Sigmoid colon (tissue), 7 donors: Measurements from ENCODE around the gene REV3L. TPM values are rescaled to one million over a fixed set of nuclear protein-coding genes. Genes with fewer than 3 reads are reported as not detected.
"Not testable (repeated sequence)": the region's sequence is repeated elsewhere in the genome, so short reads cannot be mapped to it uniquely, and the experiment has no call there.

Source experiments
- DNase-seq: peaks from one replicate; pipeline ENCODE4 v3.0.0-alpha.2; 2019
- H3K27ac ChIP-seq, 4 donors: fragments of 200-600 bp; sonication (generic); one replicate each; pipeline ENCODE4 v1.5.1; 2016 to 2019; ENCODE audit warnings: mild to moderate bottlenecking in 1 of 4
- H3K27me3 ChIP-seq, 3 donors: fragments of 200-600 bp; sonication (generic); one replicate each; pipeline ENCODE4 v1.5.1; 2019; ENCODE audit warnings: mild to moderate bottlenecking in 1 of 3
- H3K36me3 ChIP-seq, 4 donors: fragments of 200-600 bp; sonication (generic); one replicate each; pipeline ENCODE4 v1.5.1; 2016 to 2019
- H3K4me1 ChIP-seq, 4 donors: fragments of 200-600 bp; sonication (generic); one replicate each; pipeline ENCODE4 v1.5.1; 2017 to 2019
- H3K4me3 ChIP-seq, 4 donors: fragments of 200-600 bp; sonication (generic); one replicate each; pipeline ENCODE4 v1.5.1; 2017 to 2019; ENCODE audit warnings: mild to moderate bottlenecking in 2 of 4, moderate library complexity in 1 of 4
- H3K9me3 ChIP-seq, 4 donors: fragments of 200-600 bp in 3 of 4; sonication (generic) in 3 of 4; one replicate each; pipeline versions ENCODE4 v1.5.1 to v1.6.1; 2013 to 2019
- CTCF ChIP-seq, 4 experiments: fragments of 450-650 bp in 3 of 4; fragments of 200-600 bp in 1 of 4; IDR thresholded peaks; one replicate each; pipeline ENCODE4 v1.5.1; 2016 to 2019; ENCODE audit warnings: antibody characterized with exemption in 4 of 4, mild to moderate bottlenecking in 3 of 4, moderate library complexity in 2 of 4
- EP300 ChIP-seq, 4 donors: sonication (generic); formaldehyde crosslinking; IDR thresholded peaks; one replicate each; pipeline ENCODE4 v1.6.1; 2017; ENCODE audit warnings: antibody characterized with exemption in 4 of 4
- POLR2A ChIP-seq, 2 donors: fragments of 450-650 bp; IDR thresholded peaks; one replicate each; pipeline ENCODE4 v1.6.1; 2016; ENCODE audit warnings: antibody characterized with exemption in 2 of 2, mild to moderate bottlenecking in 2 of 2, moderate library complexity in 2 of 2
- POLR2AphosphoS5 ChIP-seq, 4 donors: sonication (generic); formaldehyde crosslinking; IDR thresholded peaks; one replicate each; pipeline ENCODE4 v1.6.1; 2017; ENCODE audit warnings: antibody characterized with exemption in 4 of 4
- WGBS, 2 donors: extraction: QIAGEN DNeasy Blood & Tissue Kit; methylation state at CpG; one replicate each; pipeline ENCODE4 v1.1.7; 2013; 5-methylcytosine and 5-hydroxymethylcytosine counted together
- intact Hi-C: fragments of 100-400 bp; cut with DNase I; formaldehyde crosslinking; loops from one replicate; pipeline ENCODE4 v1.15.1; 2023
- polyA plus RNA-seq, 3 donors: library from polyadenylated mRNA; stranded (reverse); fragments of 200-250 nt; gene quantifications; one replicate each; pipeline ENCODE4 v1.2.3, GENCODE V29; 2013
- total RNA-seq, 4 donors: library from RNA; depleted of rRNA; stranded (reverse); fragments of >200 nt; gene quantifications; one replicate each; pipeline ENCODE4 v1.1.0, GENCODE V29; 2016
- donor health status: healthy with polysubstance abuse.
- donor health status: Bipolar disorder and iron deficiency.
- donor health status: healthy.

REV3L gene
- total and polyA plus RNA-seq, 7 donors: 3.0 to 122 (median 72.1) TPM

GRCh38 chr6:111522393-111523020 lies 39.5 kb upstream of the REV3L start:
- Histone ChIP-seq H3K4me1 (peaks cover 0 to 32% (median 10%) of the 10 kb centered on the region in 4 donors), H3K27ac (peak overlapping the region in 2 of 4 donors; percentile 1 to 35), H3K27me3 (no peaks in the 10 kb centered on the region), H3K36me3 (no peaks in the 10 kb centered on the region), H3K4me3 (no peak overlapping the region), H3K9me3 (no peaks in the 10 kb centered on the region)
- no peak for DNase-seq
- no peak for TF ChIP-seq CTCF (IDR thresholded peaks at IDR 0.05)
- no peak for TF ChIP-seq POLR2AphosphoS5 (IDR thresholded peaks at IDR 0.05)
- no peak for TF ChIP-seq EP300 (IDR thresholded peaks at IDR 0.05)
- TF ChIP-seq POLR2A (IDR thresholded peaks at IDR 0.05): no peak
- intact Hi-C loops: no loop called here
- WGBS, 2 donors: 67 to 83% methylated on average over 4 of the region's 4 CpGs

GRCh38 chr6:111521497-111522270 lies 38.7 kb upstream of the REV3L start:
- 93 to 96% methylated on average over 5 of the region's 5 CpGs for WGBS, 2 donors
- H3K27ac ChIP-seq: peak overlapping the region in 2 of 4 donors; percentile 1 to 35

GRCh38 chr6:111520524-111520923 lies 37.5 kb upstream of the REV3L start:
- intact Hi-C loops: no loop called here
- no peak overlapping the region for H3K27ac ChIP-seq

More at GRCh38 chr6:111521497-111522270, 38.7 kb upstream of the REV3L start:
- no peaks in the 10 kb centered on the region for H3K9me3 ChIP-seq
- peaks cover 0 to 32% (median 10%) of the 10 kb centered on the region in 4 donors for H3K4me1 ChIP-seq
- TF ChIP-seq POLR2AphosphoS5 (IDR thresholded peaks at IDR 0.05): peak in 2 of 4 donors; percentile 29 to 36
- peak in 1 of 4 donors; percentile 5 for TF ChIP-seq EP300 (IDR thresholded peaks at IDR 0.05)
- TF ChIP-seq POLR2A (IDR thresholded peaks at IDR 0.05): no peak
- no peaks in the 10 kb centered on the region for H3K36me3 ChIP-seq
- intact Hi-C loops: no loop called here
- no peaks in the 10 kb centered on the region for H3K27me3 ChIP-seq
- H3K4me3 ChIP-seq: no peak overlapping the region
- DNase-seq: no peak

GRCh38 chr6:111517965-111518364 lies 34.9 kb upstream of the REV3L start:
- peaks cover 0 to 7% (median 0%) of the 10 kb centered on the region in 4 donors for H3K4me1 ChIP-seq
- no peak overlapping the region for H3K27ac ChIP-seq
- no peaks in the 10 kb centered on the region for H3K9me3 ChIP-seq
- TF ChIP-seq CTCF (IDR thresholded peaks at IDR 0.05): no peak
- no peak for TF ChIP-seq POLR2A (IDR thresholded peaks at IDR 0.05)
- 96 to 97% methylated on average over 4 of the region's 4 CpGs for whole genome bisulfite sequencing, 2 donors
- no peak overlapping the region for H3K4me3 ChIP-seq
- no peaks in the 10 kb centered on the region for H3K27me3 ChIP-seq
- intact Hi-C loops: no loop called here
- no peak for DNase-seq
- H3K36me3 ChIP-seq: no peaks in the 10 kb centered on the region

More at GRCh38 chr6:111520524-111520923, 37.5 kb upstream of the REV3L start:
- no peak for DNase-seq
- Histone ChIP-seq H3K4me1 (peaks cover 0 to 30% (median 10%) of the 10 kb centered on the region in 4 donors), H3K9me3 (no peaks in the 10 kb centered on the region), H3K27me3 (no peaks in the 10 kb centered on the region), H3K36me3 (no peaks in the 10 kb centered on the region), H3K4me3 (no peak overlapping the region)
- TF ChIP-seq EP300 (IDR thresholded peaks at IDR 0.05) (no peak), POLR2A (IDR thresholded peaks at IDR 0.05) (no peak), POLR2AphosphoS5 (IDR thresholded peaks at IDR 0.05) (no peak), CTCF (IDR thresholded peaks at IDR 0.05) (no peak)

GRCh38 chr6:111515259-111515658 lies 32.2 kb upstream of the REV3L start:
- no peak for TF ChIP-seq CTCF (IDR thresholded peaks at IDR 0.05)
- no peak for TF ChIP-seq EP300 (IDR thresholded peaks at IDR 0.05)
- TF ChIP-seq POLR2AphosphoS5 (IDR thresholded peaks at IDR 0.05): no peak
- no peak for TF ChIP-seq POLR2A (IDR thresholded peaks at IDR 0.05)
- DNase-seq: no peak
- no peak overlapping the region for H3K4me3 ChIP-seq
- no peaks in the 10 kb centered on the region for H3K9me3 ChIP-seq
- intact Hi-C loops: no loop called here
- no peaks in the 10 kb centered on the region for H3K4me1 ChIP-seq
- no peaks in the 10 kb centered on the region for H3K36me3 ChIP-seq
- 96 to 97% methylated on average over 2 of the region's 2 CpGs for WGBS, 2 donors
- no peaks in the 10 kb centered on the region for H3K27me3 ChIP-seq
- H3K27ac ChIP-seq: no peak overlapping the region

GRCh38 chr6:111514531-111514930 lies 31.5 kb upstream of the REV3L start:
- DNase-seq, H3K9me3 ChIP-seq, H3K36me3 ChIP-seq, H3K4me3 ChIP-seq, H3K27me3 ChIP-seq, H3K27ac ChIP-seq, intact Hi-C loops, H3K4me1 ChIP-seq: not testable (repeated sequence)
- WGBS, 2 donors: 92 to 93% methylated on average over 6 of the region's 6 CpGs

- H3K36me3 ChIP-seq, H3K27ac ChIP-seq, H3K9me3 ChIP-seq, intact Hi-C loops, H3K4me3 ChIP-seq, DNase-seq, H3K27me3 ChIP-seq: not testable (repeated sequence)
- H3K4me1 ChIP-seq: peaks cover 0 to 12% (median 4%) of the 10 kb centered on the region in 4 donors
- 94 to 98% methylated on average over 5 of the region's 5 CpGs for WGBS, 2 donors
Observed at GRCh38 chr6:111507219-111507618, 24.2 kb upstream of the REV3L start.

- H3K4me1 ChIP-seq: peaks cover 0 to 16% (median 4%) of the 10 kb centered on the region in 4 donors
- H3K27me3 ChIP-seq, H3K27ac ChIP-seq, H3K4me3 ChIP-seq, DNase-seq, H3K36me3 ChIP-seq, intact Hi-C loops, H3K9me3 ChIP-seq: not testable (repeated sequence)
- WGBS, 2 donors: 97% methylated on average over 1 of the region's 1 CpG
Observed at GRCh38 chr6:111505498-111505897, 22.5 kb upstream of the REV3L start.
